Muscle of back (tissue), 11 donors: ENCODE data around the gene TAS2R1. TPM values are rescaled to one million over a fixed set of nuclear protein-coding genes. Genes with fewer than 3 reads are reported as not detected.
"Not testable (repeated sequence)": the region's sequence is repeated elsewhere in the genome, so short reads cannot be mapped to it uniquely, and the experiment has no call there.

ENCODE experiments used
- DNase-seq, 3 donors: peaks; one replicate each; pipeline versions ENCODE4 v3.0.0 to v3.0.0-alpha.2; 2013
- polyA plus RNA-seq, 10 donors: library from polyadenylated mRNA; unstranded; fragments of 120-200 nt; gene quantifications; one replicate each; pipeline ENCODE4 v1.2.1, GENCODE V29; 2013; ENCODE audit not compliant: insufficient read length in 10 of 10

Gene TAS2R1
- polyA plus RNA-seq, 10 donors = 0.20 to 0.40 (median 0.31) TPM; not detected in 6

- DNase-seq = no peak
Observed at GRCh38 chr5:9623661-9624060, 6.5 kb downstream of the TAS2R1 start.

GRCh38 chr5:9622971-9623421, 7.2 kb downstream of the TAS2R1 start:
- DNase-seq = peak; percentile 79 to 89 (median 87)

DNA sequence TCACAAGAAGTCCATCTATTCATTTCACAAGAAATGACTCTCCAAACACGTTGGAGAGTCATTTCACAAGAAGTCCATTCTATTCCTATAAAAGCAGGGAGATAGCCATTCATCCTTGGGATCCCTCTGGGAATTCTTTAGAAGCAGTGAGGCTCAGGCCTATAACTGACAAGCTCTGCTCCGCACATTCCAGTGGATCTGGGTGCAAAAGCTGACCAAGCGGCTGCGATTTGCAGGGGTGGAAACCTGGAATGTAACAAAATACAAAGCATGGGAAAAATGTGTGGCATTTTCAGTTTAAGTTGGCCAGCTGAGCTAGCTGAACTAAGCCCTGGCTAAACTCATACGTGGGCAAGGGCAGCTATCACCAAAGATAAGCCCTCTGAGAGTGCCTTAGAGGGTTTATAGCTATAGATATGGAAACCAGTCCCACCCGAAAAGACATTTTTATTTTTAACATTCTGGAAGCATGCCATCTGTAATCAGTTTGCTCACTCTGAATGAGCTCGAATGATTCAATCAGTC, 8.7 kb downstream of the TAS2R1 start:
- peak in 1 of 3 donors; percentile 27 for DNase-seq

- no peak for DNase-seq
Observed at GRCh38 chr5:9619331-9620092, 10.6 kb downstream of the TAS2R1 start.

GRCh38 chr5:9617739-9618504, 12.2 kb downstream of the TAS2R1 start:
- peak in 1 of 3 donors; percentile 15 for DNase-seq

DNA sequence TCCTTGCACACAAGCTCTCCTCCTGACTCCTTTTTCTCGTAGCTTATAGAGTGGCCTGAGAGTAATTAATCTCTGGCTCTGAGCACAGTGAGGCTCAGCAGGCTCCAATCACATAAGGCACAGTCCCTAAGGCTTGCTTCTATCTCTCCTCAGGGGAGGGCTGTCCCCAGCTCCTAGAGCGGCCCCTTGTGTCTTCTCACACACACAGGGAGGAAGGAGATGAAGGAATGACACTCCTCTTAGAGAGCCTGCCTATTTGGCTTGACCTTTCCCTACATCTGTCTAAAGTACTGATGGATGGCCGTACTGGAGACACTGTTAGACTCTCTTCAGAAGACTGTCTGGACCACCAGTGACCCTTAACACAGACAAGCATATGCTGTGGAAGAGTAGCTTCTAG, 12.9 kb downstream of the TAS2R1 start:
- no peak for DNase-seq

DNA sequence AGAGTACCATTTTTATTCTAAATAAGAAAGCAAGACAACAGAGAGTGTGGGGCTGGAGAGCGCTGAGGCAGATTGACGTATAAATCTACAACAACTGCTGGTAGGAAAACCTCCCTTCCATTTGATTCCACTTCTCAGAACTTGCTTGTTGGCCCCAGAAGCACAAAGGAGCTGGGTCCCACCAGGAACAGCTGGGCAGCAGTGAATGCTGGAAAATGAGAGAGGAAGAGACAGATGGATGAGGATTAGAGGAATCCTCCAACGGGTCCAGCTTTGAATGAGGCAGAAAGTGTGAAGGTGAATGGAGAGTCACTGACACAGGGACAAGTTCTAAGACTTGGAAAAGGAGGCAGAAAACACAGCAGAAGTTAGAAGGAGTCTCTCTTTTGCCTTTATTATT, 14.8 kb downstream of the TAS2R1 start:
- no peak for DNase-seq

GRCh38 chr5:9613360-9613759, 16.8 kb downstream of the TAS2R1 start:
- DNase-seq = no peak

DNA sequence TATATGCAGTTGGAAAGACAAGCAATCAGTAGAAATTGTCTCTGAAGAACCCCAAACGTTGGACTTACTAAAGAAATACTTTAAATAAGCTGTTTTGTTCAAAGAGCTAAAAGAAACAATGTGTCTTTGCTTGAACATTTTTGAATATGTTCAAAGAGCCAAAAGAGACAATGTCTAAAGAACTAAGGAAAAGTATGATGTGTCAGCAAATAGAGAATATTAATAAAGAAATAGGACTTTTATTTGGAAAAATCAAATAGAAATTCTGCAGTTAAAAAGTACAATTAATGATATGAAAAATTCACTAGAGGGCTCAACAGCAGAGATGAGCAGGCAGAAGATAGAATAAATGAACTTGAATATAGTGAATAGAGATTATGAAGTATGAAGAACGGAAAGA, 19.2 kb downstream of the TAS2R1 start:
- DNase-seq = no peak

- no peak for DNase-seq
Observed at GRCh38 chr5:9610364-9610763, 19.8 kb downstream of the TAS2R1 start.

DNA sequence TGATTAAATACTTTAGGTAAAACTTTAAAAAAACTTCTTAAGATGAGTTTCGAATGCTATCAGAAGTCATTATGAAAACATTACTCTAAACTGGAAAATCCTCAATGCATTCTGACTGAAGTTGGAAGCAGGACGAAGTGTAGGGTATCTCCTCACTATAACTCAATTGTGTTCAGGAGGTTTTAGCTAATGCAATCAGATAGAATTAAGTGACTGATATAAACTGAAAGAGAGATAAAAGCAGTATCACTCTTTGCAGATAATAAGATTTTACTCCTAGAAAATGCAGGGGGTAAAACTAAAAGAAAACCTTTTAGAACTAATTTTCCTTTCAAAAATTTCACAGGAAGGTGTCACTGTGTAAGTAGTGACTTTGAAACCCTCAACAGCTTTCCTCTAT, 22.1 kb downstream of the TAS2R1 start:
- DNase-seq = no peak

DNA sequence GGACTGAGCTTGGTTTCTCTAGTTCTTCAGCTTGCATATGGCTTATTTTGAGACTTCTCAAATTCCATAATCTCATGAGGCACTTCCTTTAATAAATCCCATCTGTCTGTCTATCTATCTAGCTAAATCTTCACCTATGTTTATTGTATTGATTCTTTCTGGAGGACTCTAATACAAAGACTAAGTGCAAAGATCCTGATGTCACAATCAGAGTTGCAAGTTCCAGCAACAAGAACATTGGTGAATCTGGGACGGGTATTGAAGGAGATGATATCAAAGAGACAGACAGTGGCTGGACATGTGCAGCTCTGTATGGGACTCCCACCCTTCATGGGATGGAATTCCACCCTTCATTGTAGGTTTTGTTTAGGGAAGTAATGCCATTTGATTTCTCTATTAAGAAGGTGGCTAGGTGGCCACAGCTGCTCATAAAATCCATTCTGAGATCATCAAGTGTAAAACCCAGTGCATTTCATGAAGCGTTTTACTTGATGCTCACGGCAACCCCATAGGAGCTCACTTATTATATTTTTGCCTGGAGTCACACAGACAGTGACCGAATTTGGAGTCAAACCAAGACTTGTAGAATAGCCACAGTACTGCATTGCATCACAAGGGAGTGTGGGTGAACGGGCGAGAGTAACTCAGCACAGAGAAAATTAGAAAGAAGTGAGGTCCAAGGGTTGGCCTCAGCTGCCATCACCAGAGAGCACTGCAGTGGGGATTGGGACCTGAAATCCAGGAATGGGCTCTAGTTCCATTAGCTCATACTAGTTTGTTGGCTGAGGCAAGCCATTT, 24.9 kb downstream of the TAS2R1 start:
- DNase-seq = peak in 1 of 3 donors; percentile 39

DNA sequence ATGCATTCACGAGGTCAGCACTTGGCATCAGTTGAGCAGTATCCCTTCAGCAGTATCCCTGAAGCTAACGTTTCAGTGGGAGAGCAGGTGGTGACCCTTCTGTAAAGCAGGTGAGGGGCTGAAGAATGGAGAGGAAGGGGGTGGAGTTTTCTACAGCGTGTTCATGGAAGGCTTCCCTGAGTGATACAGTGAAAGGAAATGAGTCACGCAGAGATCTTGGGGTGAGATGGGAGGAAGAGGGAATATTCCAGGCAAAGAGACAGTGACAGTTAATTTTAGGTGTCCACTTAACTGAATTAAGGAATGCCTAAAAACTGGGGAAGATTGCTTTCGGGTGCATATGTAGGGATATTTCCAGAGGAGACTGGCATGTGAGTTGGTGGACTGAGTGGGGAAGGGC, 25.7 kb downstream of the TAS2R1 start:
- DNase-seq = no peak

DNA sequence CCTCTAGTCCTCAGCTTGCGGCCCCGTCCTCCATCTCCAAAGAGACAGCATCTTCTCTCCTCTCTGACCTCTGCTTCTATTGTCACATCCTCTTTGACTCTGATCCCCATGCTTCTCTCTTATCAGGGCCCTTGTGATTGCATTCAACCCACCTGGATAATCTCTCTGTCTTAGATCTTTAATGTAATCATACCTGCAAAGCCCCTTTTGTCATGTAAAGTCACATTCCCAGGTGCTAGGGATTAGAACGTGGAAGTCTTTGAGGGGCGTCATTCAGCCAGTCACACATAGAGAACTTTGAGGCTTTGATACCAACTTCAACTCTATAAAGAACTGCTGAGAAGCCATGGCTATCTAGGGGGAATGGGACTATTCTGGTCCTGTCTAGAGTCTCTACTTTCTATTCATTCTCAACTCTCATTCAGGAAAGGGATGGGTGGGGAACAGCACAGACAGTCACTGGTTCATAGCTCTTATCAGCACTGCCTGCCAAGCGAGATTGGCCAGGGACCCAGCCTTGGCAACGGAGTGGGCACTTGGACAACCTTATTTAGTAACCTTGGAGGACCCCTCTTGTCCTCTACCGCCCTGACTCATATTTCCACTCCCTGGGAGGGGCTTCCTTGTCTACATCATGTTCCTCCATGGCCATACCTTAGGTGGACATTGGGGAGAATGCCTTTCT, 29.0 kb downstream of the TAS2R1 start:
- no peak for DNase-seq

DNA sequence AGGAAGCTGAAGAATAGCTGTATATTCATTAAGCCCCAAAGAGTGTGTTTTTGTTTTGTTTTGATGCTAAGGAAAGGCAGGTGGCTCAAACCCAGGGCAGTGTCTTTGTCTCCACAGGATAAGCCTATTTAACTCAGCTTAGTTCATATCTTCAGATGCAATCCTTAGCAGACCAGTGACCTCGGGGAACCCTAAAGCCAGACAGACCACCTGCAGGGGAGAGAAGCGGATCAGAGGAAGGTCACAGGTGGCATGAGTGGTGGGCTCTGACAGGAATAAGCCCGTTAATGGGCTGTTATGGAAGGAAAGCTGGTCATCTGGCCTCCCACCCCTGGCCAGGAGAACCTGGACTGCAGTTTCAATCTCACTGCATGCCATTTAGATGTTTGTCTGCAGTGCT, 30.8 kb downstream of the TAS2R1 start:
- no peak for DNase-seq

DNA sequence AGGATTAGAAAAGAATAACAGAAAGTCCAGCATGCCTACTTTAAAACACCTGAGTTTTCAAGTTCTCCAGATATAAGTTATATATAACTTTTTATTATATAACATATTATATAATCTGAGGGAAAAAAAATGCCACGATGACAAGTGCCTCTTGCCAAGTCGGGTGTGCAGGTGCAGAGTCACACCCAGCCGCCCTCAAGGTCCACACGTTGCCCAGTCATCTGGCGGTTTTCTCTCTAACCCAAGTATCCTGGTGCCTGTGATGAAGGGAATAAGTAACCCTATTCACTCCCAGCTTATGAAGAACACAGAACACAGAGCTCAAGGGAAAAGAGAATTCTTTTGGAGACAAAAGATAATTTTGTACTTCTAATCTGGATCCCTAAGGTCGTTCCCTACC, 31.8 kb downstream of the TAS2R1 start:
- DNase-seq = not testable (repeated sequence)

- not testable (repeated sequence) for DNase-seq
Observed at GRCh38 chr5:9597322-9597721, 32.8 kb downstream of the TAS2R1 start.

DNA sequence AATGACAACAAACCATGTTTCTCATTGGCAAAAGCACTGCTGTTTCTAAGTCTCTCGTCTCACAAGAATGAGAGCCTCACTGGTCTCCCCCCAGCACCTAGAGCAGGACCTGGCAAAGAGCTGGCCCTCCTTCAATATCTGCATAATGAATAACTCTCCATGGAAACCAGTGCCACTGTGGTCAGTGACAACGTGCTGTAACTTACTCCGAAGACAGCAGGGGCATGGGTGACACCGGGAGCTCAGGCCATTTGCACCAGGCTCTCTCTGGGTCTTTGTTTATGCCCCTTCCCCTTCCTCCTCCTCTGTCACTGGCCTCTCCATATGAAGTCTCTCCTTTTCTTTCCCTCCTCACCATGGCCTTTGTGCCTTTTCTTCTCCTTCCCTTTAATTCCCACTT, 33.3 kb downstream of the TAS2R1 start:
- no peak for DNase-seq

- DNase-seq = peak; percentile 48 to 79 (median 60)
Observed at GRCh38 chr5:9596171-9596780, 33.9 kb downstream of the TAS2R1 start.

GRCh38 chr5:9594913-9595312, 35.2 kb downstream of the TAS2R1 start:
- DNase-seq = no peak
